Subcutaneous adipose tissue (tissue), 4 donors: ENCODE measurements around the gene VAMP4. TPM values are rescaled to one million over a fixed set of nuclear protein-coding genes. Genes with fewer than 3 reads are reported as not detected.

Experiments
- total RNA-seq, 4 donors: library from RNA; depleted of rRNA; stranded (reverse); fragments of >200 nt; gene quantifications; one replicate each; pipeline ENCODE4 v1.1.0, GENCODE V29; 2016
- TF ChIP-seq, protein P1 (sequence below): fragments of 450-650 bp; IDR thresholded peaks from one replicate; pipeline ENCODE4 v1.5.1; 2016; ENCODE audit warnings: low read depth, mild to moderate bottlenecking, control low read depth, antibody characterized with exemption, moderate library complexity

VAMP4 gene
- total RNA-seq, 4 donors from 2014 or later: 15.1 to 18.5 (median 17.7) TPM

DNA sequence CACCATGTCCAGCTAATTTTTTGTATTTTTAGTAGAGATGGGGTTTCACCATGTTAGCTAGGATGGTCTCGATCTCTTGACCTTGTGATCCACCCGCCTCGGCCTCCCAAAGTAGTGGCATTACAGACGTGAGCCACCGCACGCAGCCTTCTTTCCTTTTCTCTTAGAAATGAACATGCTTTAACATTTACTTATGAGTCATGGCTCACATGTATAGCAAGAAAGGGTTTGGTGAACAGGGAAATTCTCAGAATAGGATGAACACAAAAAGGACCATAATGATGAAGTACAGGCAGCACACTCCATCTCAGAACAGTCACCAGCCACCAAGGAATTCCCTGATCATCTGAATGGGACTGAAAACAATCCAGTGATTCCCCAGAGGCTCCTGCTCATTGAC is 9.4 kb upstream of the VAMP4 start:
- TF ChIP-seq, protein P1, sequence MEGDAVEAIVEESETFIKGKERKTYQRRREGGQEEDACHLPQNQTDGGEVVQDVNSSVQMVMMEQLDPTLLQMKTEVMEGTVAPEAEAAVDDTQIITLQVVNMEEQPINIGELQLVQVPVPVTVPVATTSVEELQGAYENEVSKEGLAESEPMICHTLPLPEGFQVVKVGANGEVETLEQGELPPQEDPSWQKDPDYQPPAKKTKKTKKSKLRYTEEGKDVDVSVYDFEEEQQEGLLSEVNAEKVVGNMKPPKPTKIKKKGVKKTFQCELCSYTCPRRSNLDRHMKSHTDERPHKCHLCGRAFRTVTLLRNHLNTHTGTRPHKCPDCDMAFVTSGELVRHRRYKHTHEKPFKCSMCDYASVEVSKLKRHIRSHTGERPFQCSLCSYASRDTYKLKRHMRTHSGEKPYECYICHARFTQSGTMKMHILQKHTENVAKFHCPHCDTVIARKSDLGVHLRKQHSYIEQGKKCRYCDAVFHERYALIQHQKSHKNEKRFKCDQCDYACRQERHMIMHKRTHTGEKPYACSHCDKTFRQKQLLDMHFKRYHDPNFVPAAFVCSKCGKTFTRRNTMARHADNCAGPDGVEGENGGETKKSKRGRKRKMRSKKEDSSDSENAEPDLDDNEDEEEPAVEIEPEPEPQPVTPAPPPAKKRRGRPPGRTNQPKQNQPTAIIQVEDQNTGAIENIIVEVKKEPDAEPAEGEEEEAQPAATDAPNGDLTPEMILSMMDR: no peak

DNA sequence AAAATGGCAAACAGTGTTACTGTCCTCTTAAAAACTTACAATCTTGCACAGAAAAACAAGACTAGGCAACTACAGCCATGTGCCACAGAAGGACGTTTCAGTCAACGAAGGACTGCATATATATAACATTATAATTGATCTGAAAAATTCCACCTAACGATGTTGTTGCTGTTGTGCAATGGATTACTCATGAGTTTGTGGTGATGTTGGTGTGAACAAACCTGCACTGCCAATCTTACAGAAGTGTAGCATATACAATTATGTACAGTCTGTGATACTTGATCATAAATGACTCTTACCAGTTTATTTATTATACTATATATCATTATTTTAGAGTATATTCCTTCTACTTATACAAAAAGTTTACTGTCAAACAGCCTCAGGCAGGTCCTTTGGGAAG is 6.8 kb upstream of the VAMP4 start:
- TF ChIP-seq, protein P1: no peak

DNA sequence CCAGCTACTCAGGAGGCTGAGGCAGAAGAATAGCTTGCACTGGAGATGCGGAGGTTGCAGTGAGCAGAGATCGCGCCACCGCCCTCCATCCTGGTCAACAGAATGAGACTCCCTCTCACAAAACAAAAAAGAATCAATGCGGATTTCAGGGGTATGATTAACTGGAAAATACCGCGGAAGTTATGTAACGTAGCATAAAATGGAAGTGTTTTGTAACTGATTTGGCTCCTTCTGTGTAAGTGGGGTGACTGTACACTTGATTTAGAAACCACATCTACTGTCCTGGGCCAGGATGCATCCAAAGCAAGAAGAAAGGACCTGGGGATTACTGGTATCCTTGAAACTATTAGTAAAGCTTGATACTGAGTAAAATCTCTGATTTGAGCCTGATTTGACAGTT is 3.1 kb upstream of the VAMP4 start:
- TF ChIP-seq, protein P1: no peak

DNA sequence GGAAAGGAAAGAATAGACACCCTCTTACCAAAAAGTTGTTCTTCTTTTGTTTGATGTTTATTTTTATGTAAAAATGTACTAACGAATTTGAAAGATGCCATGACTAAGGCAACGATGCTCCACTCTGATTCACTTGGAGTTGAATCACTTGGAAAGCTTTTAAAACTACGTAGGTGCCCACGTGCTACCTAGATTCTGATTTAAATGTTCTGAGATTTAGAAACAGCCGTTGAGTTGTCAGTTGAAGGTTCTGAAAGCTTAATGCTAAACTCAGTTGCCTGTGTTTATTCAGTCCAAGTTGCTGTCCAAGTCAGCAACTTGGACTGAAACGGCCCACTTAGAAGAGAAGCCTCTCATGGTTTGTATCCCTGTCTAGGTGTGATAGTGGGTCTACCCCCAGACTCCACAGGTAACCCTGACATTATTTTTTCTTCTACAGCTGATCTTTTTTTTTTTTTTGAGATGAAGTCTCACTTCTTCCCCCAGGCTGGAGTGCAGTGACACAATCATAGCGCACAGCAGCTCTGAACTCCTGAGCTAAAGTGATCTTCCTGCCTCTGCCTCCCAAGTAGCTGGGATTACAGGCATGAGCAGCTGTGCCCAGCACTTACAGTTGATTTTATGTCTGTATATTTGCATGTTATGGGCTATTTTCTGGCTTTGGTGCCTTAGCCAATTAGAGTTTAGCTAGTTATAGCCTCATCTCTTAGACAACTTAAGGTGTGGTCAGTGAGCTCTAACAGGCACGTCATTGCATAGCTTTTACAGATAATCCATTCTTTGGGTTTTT is 1.4 kb upstream of the VAMP4 start:
- TF ChIP-seq, protein P1: no peak

DNA sequence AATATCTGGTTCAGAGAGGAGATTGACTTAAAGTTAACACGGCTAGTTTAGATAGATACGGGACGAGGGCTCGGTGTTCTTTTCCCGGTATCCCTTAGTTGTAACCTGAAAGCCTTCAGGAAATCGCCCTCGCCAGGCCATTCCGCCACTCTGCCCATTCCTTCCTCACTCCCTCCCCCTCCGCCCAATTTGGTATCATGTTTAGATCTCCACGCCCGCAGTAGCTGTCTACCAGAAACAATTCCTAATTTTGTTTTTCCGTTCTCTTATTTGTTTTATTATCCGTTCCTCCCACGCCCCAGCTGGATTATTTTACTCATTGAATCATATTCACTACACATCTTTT is 685 bp upstream of the VAMP4 start:
- TF ChIP-seq, protein P1: no peak

DNA sequence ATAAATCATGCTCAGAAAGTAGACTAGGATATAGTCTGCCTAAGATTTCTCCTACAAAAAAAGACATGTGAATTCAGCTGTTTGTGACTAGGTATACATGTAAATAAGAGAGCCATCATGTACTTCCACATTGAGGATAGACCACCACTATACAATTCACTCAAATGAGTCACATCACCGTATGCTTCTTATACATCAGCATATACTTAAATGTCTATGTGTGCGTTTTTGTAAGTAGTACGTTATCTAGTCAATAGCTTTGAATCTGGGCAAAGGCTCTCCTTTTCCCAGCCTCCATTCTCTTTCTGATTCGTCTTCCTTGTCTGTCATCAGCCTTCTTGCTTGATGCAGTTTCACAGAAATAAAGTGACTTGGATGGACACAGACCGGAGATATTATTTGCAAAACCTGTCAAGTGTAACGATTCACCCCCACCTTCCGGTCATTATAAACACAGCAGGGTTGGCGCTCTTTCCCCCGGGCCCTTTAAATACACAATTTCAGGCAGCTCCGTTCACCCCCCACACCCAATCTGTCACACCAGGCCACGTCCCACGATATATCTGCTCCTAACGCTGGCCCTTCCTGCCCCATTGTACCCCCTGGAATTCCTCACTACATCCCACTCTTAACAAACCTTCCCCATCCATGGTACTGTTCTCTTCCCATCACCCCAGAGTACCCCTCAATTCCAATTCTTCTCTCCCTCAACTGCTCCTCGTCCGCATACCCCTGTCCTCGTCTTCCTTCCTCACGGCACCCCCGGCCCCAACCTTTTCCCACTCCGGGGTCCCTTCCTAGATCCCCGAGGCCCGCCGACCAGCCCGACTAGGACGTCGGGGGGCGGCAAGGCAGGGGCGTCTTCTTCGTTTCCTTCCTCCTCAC is 636 bp downstream of the VAMP4 start:
- TF ChIP-seq, protein P1: no peak

DNA sequence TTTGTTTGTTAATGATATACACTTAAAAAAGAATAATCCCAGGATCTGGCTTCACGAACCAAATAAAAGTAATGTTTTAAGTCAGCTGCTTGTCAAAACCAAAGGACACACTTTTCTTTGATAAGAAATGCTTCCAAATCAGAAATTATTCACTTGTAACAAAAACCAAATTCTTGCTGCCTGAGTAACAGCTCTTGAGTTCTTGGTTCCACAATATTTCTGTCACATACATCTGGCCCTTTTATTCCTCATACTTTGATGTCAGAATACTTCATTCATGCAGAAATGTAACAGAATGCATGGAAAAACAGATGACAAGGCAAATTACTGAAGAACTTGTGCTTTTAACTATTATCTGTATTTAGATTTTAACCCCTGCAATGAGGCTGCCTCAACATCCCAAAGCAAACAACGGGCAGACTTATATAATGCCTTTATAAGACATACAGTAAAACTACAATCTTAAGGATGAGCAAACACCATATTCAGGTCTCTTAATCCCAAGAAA is 1.5 kb downstream of the VAMP4 start:
- TF ChIP-seq, protein P1: no peak
